Stimulated activated CD4-positive, alpha-beta T cell treated with anti-CD3 and anti-CD28 coated beads, TNF-alpha, amount 100 ng/mL, for 24 hours (primary cell): Measurements from ENCODE around the gene NAB2.
A peak's percentile ranks its signal among the peaks of the same experiment; 100 is the strongest.
"Not testable (repeated sequence)": the region's sequence is repeated elsewhere in the genome, so short reads cannot be mapped to it uniquely, and the experiment has no call there.

Experiments used
- DNase-seq, 3 experiments: peaks; one replicate each; pipeline ENCODE4 v3.0.0-alpha.2; 2020; ENCODE audit warnings: low read depth in 3 of 3

NAB2 gene

GRCh38 chr12:57111031-57111734 is 22.3 kb downstream of the NAB2 start, which contains the start of gene STAT6:
STAT6 (minus strand) TSS chr12:57111362; CDS start chr12:57108278, 3,084 bp downstream.
- peak; percentile 55 to 75 (median 71) for DNase-seq

- DNase-seq: no peak
Measured at GRCh38 chr12:57112492-57113294, 23.8 kb downstream of the NAB2 start.

- no peak for DNase-seq
Measured at GRCh38 chr12:57116580-57117281, 27.8 kb downstream of the NAB2 start.

GRCh38 chr12:57118711-57119271 is 29.9 kb downstream of the NAB2 start:
- DNase-seq: no peak

- no peak for DNase-seq
Measured at GRCh38 chr12:57119294-57120085, 30.6 kb downstream of the NAB2 start.

GRCh38 chr12:57120718-57121117 is 31.8 kb downstream of the NAB2 start:
- not testable (repeated sequence) for DNase-seq

GRCh38 chr12:57123813-57124212 is 34.9 kb downstream of the NAB2 start:
- DNase-seq: no peak

GRCh38 chr12:57124261-57124877 is 35.5 kb downstream of the NAB2 start:
- peak; percentile 48 to 71 (median 66) for DNase-seq

GRCh38 chr12:57126061-57126460 is 37.1 kb downstream of the NAB2 start:
- DNase-seq: no peak

GRCh38 chr12:57126561-57126960 is 37.6 kb downstream of the NAB2 start:
- DNase-seq: no peak

GRCh38 chr12:57127101-57127725 is 38.3 kb downstream of the NAB2 start:
- peak in 1 of 3 experiments; percentile 54 for DNase-seq

- DNase-seq: peak; percentile 48 to 69 (median 56)
Measured at GRCh38 chr12:57127726-57128518, 39.0 kb downstream of the NAB2 start, which contains the start of gene LRP1. LRP1 (plus strand) TSS chr12:57128483; CDS start chr12:57128965, 482 bp downstream.

- DNase-seq: no peak
Measured at GRCh38 chr12:57128519-57129247, 39.8 kb downstream of the NAB2 start.

- DNase-seq: no peak
Measured at GRCh38 chr12:57129321-57129842, 40.5 kb downstream of the NAB2 start.

GRCh38 chr12:57129889-57130288 is 41.0 kb downstream of the NAB2 start:
- no peak for DNase-seq

GRCh38 chr12:57130941-57131340 is 42.0 kb downstream of the NAB2 start:
- no peak for DNase-seq

GRCh38 chr12:57131896-57132744 is 43.2 kb downstream of the NAB2 start:
- DNase-seq: no peak
